Lung (tissue), 12 donors: ENCODE data around the gene DYNC1LI2. TPM values are rescaled to one million over a fixed set of nuclear protein-coding genes. Genes with fewer than 3 reads are reported as not detected.
A peak's percentile ranks its signal among the peaks of the same experiment; 100 is the strongest.

Experiments used
- ATAC-seq: fragments of 200-7000 bp; cut with Tn5 transposase; one replicate; pipeline ENCODE4 v1.9.1; 2020; ENCODE audit warnings: moderate number of reproducible peaks; ENCODE audit not compliant: insufficient read depth, low FRiP score
- DNase-seq, 3 donors: peaks; one replicate each; pipeline ENCODE4 v3.0.0-alpha.2; 2013 to 2017
- H3K27ac ChIP-seq, 2 donors: one replicate each; pipeline ENCODE4 v1.5.1; 2013; ENCODE audit warnings: mild to moderate bottlenecking in 2 of 2, moderate library complexity in 2 of 2, control low read depth in 1 of 2, inconsistent platforms in 1 of 2, low read depth in 1 of 2, low read length in 1 of 2
- H3K27me3 ChIP-seq, 3 donors: one replicate each; pipeline ENCODE4 v1.5.1; 2013; ENCODE audit warnings: low read length in 2 of 3; ENCODE audit not compliant: control insufficient read depth in 3 of 3, insufficient read depth in 3 of 3
- H3K36me3 ChIP-seq, 4 donors: one replicate each; pipeline ENCODE4 v1.5.1; 2013; ENCODE audit warnings: low read length in 4 of 4, mild to moderate bottlenecking in 1 of 4, moderate library complexity in 1 of 4; ENCODE audit not compliant: control insufficient read depth in 4 of 4, insufficient read depth in 4 of 4
- H3K4me1 ChIP-seq, 5 donors: one replicate each; pipeline ENCODE4 v1.5.1; 2013; ENCODE audit warnings: low read length in 5 of 5, mild to moderate bottlenecking in 2 of 5, moderate library complexity in 1 of 5; ENCODE audit not compliant: control insufficient read depth in 5 of 5, insufficient read depth in 5 of 5
- H3K4me3 ChIP-seq: one replicate; pipeline ENCODE4 v1.5.1; 2013; ENCODE audit warnings: mild to moderate bottlenecking, control low read depth, moderate library complexity
- H3K9ac ChIP-seq, 2 donors: one replicate each; pipeline ENCODE4 v1.5.1; 2013; ENCODE audit warnings: low read length in 2 of 2, control low read depth in 1 of 2; ENCODE audit not compliant: insufficient read depth in 1 of 2
- H3K9me3 ChIP-seq, 4 donors: one replicate each; pipeline ENCODE4 v1.5.1; 2013; ENCODE audit warnings: low read length in 3 of 4, mild to moderate bottlenecking in 1 of 4, moderate library complexity in 1 of 4; ENCODE audit not compliant: control insufficient read depth in 4 of 4, insufficient read depth in 3 of 4
- CTCF ChIP-seq: IDR thresholded peaks from 2 replicates; pipeline ENCODE4 v1.5.1; 2012; ENCODE audit warnings: mild to moderate bottlenecking; ENCODE audit errors: control extremely low read depth, extremely low read depth
- WGBS, 2 donors: extraction: QIAGEN DNeasy Blood & Tissue Kit; methylation state at CpG; one replicate each; pipeline ENCODE4 v1.1.7; 2013; 5-methylcytosine and 5-hydroxymethylcytosine counted together
- polyA plus RNA-seq, 2 donors: library from polyadenylated mRNA; stranded (reverse); fragments of 200-250 nt; gene quantifications; one replicate each; pipeline ENCODE4 v1.2.1, GENCODE V29; 2013
- total RNA-seq, 2 donors: library from RNA; depleted of rRNA in 1 of 2; stranded (reverse); fragments of >200 nt in 1 of 2; gene quantifications; one replicate each; pipeline ENCODE4 v1.2.1, GENCODE V29; 2014 to 2021
- donor health status: control.
- donor health status: control.
- donor health status: Bipolar disorder and iron deficiency.
- donor health status: healthy.
- donor health status: DM: yes; HTN: yes; CAD: no.

The DYNC1LI2 gene
- total and polyA plus RNA-seq, 4 donors, result 40.7 to 147 (median 94.6) TPM

GRCh38 chr16:66677836-66678235, 73.6 kb downstream of the DYNC1LI2 start:
- H3K4me3 ChIP-seq, result no peak overlapping the region
- H3K9ac ChIP-seq, result no peak overlapping the region
- 90 to 95% methylated on average over 6 of the region's 6 CpGs for WGBS, 2 donors
- peaks cover 0 to 4% (median 0%) of the 10 kb centered on the region in 4 donors for H3K36me3 ChIP-seq
- no peak for TF ChIP-seq CTCF
- ATAC-seq (no peak), DNase-seq (no peak)
- peaks cover 0 to 11% (median 4%) of the 10 kb centered on the region in 5 donors for H3K4me1 ChIP-seq
- H3K27ac ChIP-seq, result no peak overlapping the region
- no peaks in the 10 kb centered on the region for H3K9me3 ChIP-seq
- H3K27me3 ChIP-seq, result no peaks in the 10 kb centered on the region

DNA sequence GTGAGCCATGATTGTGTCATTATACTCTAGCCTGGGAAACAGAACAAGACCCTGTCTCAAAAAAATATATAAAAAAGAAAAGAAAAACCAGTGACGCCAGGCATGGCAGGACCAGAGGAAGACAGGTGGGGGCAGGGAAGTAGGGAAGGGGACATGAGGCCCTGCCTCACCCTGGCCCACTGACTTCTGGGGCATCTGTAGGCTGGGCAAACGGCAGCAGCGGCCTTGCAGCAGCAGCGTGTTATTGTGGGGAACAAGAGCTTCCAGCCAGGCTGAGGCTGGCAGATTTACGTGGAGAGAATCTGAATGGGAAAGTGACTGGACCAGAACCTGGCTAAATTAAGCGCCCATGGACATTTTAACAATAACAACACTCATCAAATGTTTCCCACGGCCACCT, 74.2 kb downstream of the DYNC1LI2 start:
- Histone ChIP-seq H3K4me3 (no peak overlapping the region), H3K36me3 (peaks cover 0 to 4% (median 0%) of the 10 kb centered on the region in 4 donors), H3K4me1 (peaks cover 0 to 11% (median 4%) of the 10 kb centered on the region in 5 donors), H3K27ac (no peak overlapping the region), H3K9me3 (no peaks in the 10 kb centered on the region), H3K27me3 (no peaks in the 10 kb centered on the region), H3K9ac (no peak overlapping the region)
- WGBS, 2 donors, result 92 to 93% methylated on average over 7 of the region's 7 CpGs
- no peak for ATAC-seq
- DNase-seq, result no peak
- TF ChIP-seq CTCF, result no peak

DNA sequence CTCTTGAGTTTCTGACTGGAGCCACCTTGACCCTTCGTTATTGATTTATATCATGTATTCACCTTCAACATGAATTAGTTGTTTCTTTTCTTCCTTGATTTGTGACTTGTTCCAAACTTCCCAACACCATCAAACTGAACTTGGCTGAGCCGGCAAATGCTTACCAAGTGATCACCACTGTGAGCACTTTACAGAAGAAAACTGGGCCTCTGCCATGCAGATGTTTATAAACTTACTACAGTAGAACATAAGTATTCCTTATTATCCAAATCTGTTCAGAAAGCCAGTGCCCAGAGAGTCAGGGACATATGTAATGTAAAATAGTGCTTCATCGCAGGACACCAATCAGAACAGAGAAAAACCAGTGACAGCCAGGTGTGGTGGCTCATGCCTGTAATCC, 74.8 kb downstream of the DYNC1LI2 start:
- ATAC-seq (no peak), DNase-seq (peak in 2 of 3 donors; percentile 52 to 71)
- no peaks in the 10 kb centered on the region for H3K27me3 ChIP-seq
- H3K36me3 ChIP-seq, result peaks cover 0 to 4% (median 0%) of the 10 kb centered on the region in 4 donors
- H3K4me3 ChIP-seq, result no peak overlapping the region
- WGBS, 2 donors, result 82 to 91% methylated on average over 3 of the region's 3 CpGs
- H3K9ac ChIP-seq, result no peak overlapping the region
- no peak for TF ChIP-seq CTCF
- H3K4me1 ChIP-seq, result peaks cover 0 to 11% (median 4%) of the 10 kb centered on the region in 5 donors
- no peak overlapping the region for H3K27ac ChIP-seq
- H3K9me3 ChIP-seq, result no peaks in the 10 kb centered on the region

DNA sequence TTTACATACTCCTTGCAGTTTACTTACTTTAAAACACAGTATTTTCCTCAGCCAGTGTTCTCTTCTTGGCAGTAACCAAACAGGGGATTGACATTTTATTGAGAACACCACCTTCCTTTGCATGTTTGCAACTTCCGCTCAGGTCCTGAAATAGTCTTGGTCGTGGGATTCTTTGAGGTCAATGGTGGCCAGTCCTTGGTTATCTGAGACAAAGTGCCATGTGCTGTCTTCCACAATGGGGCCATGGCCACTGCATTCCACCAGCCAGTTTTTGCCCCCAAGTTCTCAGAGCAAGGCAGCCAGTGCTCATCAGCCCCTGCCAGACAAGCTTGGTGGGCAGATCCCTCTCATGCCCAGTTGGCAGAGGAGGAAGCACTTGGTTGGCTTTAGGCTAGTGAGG, 77.7 kb downstream of the DYNC1LI2 start:
- H3K27me3 ChIP-seq, result no peaks in the 10 kb centered on the region
- no peak overlapping the region for H3K27ac ChIP-seq
- no peak for TF ChIP-seq CTCF
- H3K4me1 ChIP-seq, result peaks cover 0 to 11% (median 4%) of the 10 kb centered on the region in 5 donors
- ATAC-seq (no peak), DNase-seq (no peak)
- no peak overlapping the region for H3K4me3 ChIP-seq
- 82 to 88% methylated on average over 2 of the region's 2 CpGs for WGBS, 2 donors
- peaks cover 0 to 4% (median 0%) of the 10 kb centered on the region in 4 donors for H3K36me3 ChIP-seq
- no peak overlapping the region for H3K9ac ChIP-seq
- no peaks in the 10 kb centered on the region for H3K9me3 ChIP-seq
